Peyer's patch (tissue), 4 donors: ENCODE results near the gene TMEM51. TPM values are rescaled to one million over a fixed set of nuclear protein-coding genes. Genes with fewer than 3 reads are reported as not detected.
A peak's percentile ranks its signal among the peaks of the same experiment; 100 is the strongest.

ENCODE experiments used
- DNase-seq, 3 donors: peaks; one replicate each; pipeline ENCODE4 v3.0.0-alpha.2; 2017 to 2019
- H3K27ac ChIP-seq, 4 donors: fragments of 200-600 bp; sonication (generic); one replicate each; pipeline ENCODE4 v1.5.1; 2016 to 2019
- H3K27me3 ChIP-seq, 2 donors: fragments of 200-600 bp; sonication (generic); one replicate each; pipeline ENCODE4 v1.5.1; 2019
- H3K36me3 ChIP-seq, 3 donors: fragments of 200-600 bp; sonication (generic); one replicate each; pipeline ENCODE4 v1.5.1; 2016 to 2019
- H3K4me1 ChIP-seq, 4 donors: fragments of 200-600 bp; sonication (generic); one replicate each; pipeline ENCODE4 v1.5.1; 2016 to 2019
- H3K4me3 ChIP-seq, 4 donors: fragments of 200-600 bp; sonication (generic); 1 replicate in 3 of 4; 2 replicates in 1 of 4; pipeline ENCODE4 v1.5.1; 2016 to 2019; ENCODE audit warnings: mild to moderate bottlenecking in 1 of 4
- H3K9me3 ChIP-seq, 4 donors: fragments of 200-600 bp; sonication (generic); one replicate each; pipeline ENCODE4 v1.5.1; 2016 to 2019; ENCODE audit warnings: mild to moderate bottlenecking in 1 of 4
- CTCF ChIP-seq, 6 experiments: fragments of 450-650 bp in 4 of 6; fragments of 200-600 bp in 2 of 6; sonication (generic) in 1 of 6; IDR thresholded peaks; one replicate each; pipeline ENCODE4 v1.5.1; 2017 to 2019; ENCODE audit warnings: antibody characterized with exemption in 6 of 6, mild to moderate bottlenecking in 3 of 6, moderate library complexity in 1 of 6
- POLR2A ChIP-seq, 2 donors: fragments of 450-650 bp; IDR thresholded peaks; one replicate each; pipeline ENCODE4 v1.5.1; 2017; ENCODE audit warnings: antibody characterized with exemption in 2 of 2, mild to moderate bottlenecking in 2 of 2, moderate library complexity in 2 of 2
- total RNA-seq, 4 donors: library from RNA; depleted of rRNA; stranded (reverse); fragments of >200 nt; gene quantifications; one replicate each; pipeline ENCODE4 v1.1.0, GENCODE V29; 2016

The TMEM51 gene
- total RNA-seq, 4 donors from 2014 or later, result 3.3 to 31.0 (median 20.6) TPM

- Histone ChIP-seq H3K36me3 (peaks cover 0 to 7% (median 0%) of the 10 kb centered on the region in 3 donors), H3K27me3 (no peaks in the 10 kb centered on the region), H3K27ac (no peak overlapping the region), H3K4me3 (no peak overlapping the region), H3K4me1 (peaks cover 0 to 14% (median 0%) of the 10 kb centered on the region in 4 donors), H3K9me3 (no peaks in the 10 kb centered on the region)
- TF ChIP-seq POLR2A (IDR thresholded peaks at IDR 0.05) (no peak), CTCF (IDR thresholded peaks at IDR 0.05) (no peak)
- DNase-seq, result peak in 1 of 3 donors; percentile 7
Observed at GRCh38 chr1:15210651-15211375, 57.3 kb downstream of the TMEM51 start.

- TF ChIP-seq POLR2A (IDR thresholded peaks at IDR 0.05) (no peak), CTCF (IDR thresholded peaks at IDR 0.05) (no peak)
- Histone ChIP-seq H3K9me3 (no peaks in the 10 kb centered on the region), H3K4me3 (no peak overlapping the region), H3K4me1 (peaks cover 0 to 14% (median 0%) of the 10 kb centered on the region in 4 donors), H3K27me3 (no peaks in the 10 kb centered on the region), H3K36me3 (peaks cover 0 to 7% (median 0%) of the 10 kb centered on the region in 3 donors), H3K27ac (no peak overlapping the region)
- DNase-seq, result no peak
Observed at GRCh38 chr1:15211424-15211823, 57.9 kb downstream of the TMEM51 start.

GRCh38 chr1:15212216-15212953, 58.8 kb downstream of the TMEM51 start:
- no peak for TF ChIP-seq POLR2A (IDR thresholded peaks at IDR 0.05)
- TF ChIP-seq CTCF (IDR thresholded peaks at IDR 0.05), result no peak
- no peaks in the 10 kb centered on the region for H3K9me3 ChIP-seq
- DNase-seq, result no peak
- no peak overlapping the region for H3K4me3 ChIP-seq
- H3K27me3 ChIP-seq, result no peaks in the 10 kb centered on the region
- H3K27ac ChIP-seq, result peak overlapping the region in 3 of 4 donors; percentile 11 to 63 (median 39)
- H3K4me1 ChIP-seq, result peaks cover 0 to 14% (median 0%) of the 10 kb centered on the region in 4 donors
- peaks cover 0 to 7% (median 0%) of the 10 kb centered on the region in 3 donors for H3K36me3 ChIP-seq

- Histone ChIP-seq H3K9me3 (no peaks in the 10 kb centered on the region), H3K36me3 (peaks cover 0 to 7% (median 0%) of the 10 kb centered on the region in 3 donors), H3K4me1 (peaks cover 0 to 14% (median 0%) of the 10 kb centered on the region in 4 donors), H3K27me3 (no peaks in the 10 kb centered on the region), H3K4me3 (no peak overlapping the region), H3K27ac (peak overlapping the region in 3 of 4 donors; percentile 11 to 63 (median 39))
- TF ChIP-seq POLR2A (IDR thresholded peaks at IDR 0.05), result no peak
- TF ChIP-seq CTCF (IDR thresholded peaks at IDR 0.05), result no peak
- DNase-seq, result no peak
Observed at GRCh38 chr1:15212954-15213291, 59.4 kb downstream of the TMEM51 start.

GRCh38 chr1:15213341-15213821, 59.8 kb downstream of the TMEM51 start:
- DNase-seq, result no peak
- Histone ChIP-seq H3K4me1 (peaks cover 0 to 14% (median 0%) of the 10 kb centered on the region in 4 donors), H3K4me3 (no peak overlapping the region), H3K27me3 (no peaks in the 10 kb centered on the region), H3K9me3 (peaks cover 0 to 2% (median 0%) of the 10 kb centered on the region in 4 donors), H3K36me3 (peaks cover 0 to 7% (median 0%) of the 10 kb centered on the region in 3 donors), H3K27ac (peak overlapping the region in 2 of 4 donors; percentile 39 to 63)
- TF ChIP-seq CTCF (IDR thresholded peaks at IDR 0.05) (no peak), POLR2A (IDR thresholded peaks at IDR 0.05) (no peak)
